ENCODE results near the gene SND1.

DNA sequence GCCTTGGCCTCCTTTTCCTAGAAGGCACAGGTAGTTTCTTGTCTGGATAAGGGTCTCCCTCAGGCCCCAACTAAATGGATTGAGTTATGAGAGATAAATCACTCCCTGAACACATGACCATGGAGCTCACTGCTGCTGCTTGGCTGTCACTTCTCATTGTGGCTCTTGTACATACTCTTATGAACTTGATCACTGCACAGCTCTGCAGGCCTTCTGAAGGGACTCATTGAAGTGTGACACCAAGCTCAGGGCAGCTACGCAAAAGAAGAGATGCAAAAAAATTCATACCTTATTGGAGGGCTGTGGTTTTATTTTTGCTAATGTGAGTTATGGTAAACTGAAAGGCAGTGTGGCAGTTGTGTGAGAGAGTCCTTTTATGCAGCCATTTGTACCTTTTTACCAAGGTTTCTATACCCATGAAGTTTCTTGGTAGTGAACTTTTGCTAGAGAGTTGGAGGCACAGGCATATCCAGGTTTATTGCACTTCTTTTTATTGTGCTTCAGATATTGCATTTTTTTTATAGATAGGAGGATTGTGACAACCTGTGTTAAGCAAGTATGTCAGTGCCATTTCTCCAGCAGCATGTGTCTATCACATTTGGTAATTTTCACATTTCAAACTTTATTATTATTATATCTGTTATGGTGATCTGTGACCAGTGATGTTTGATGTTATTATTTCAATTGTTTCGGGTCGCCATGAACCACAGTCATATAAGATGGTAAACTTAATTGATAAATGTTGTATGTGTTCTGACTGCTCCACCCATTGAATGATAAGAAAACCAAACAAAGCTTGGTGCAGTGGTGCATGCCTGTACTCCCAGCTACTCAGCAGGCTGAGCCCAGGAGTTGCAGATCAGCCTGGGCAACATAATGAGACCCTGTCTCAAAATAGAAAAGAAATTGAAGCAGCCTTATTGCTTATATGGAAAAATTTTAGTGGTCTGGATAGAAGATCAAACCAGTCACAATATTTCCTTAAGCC, 278.6 kb downstream of the SND1 start:
- TF ChIP-seq EZH2phosphoT487 (IDR thresholded peaks at IDR 0.05; ENCODE audit: borderline replicate concordance, low read length): no peak
- TF ChIP-seq, protein P1, sequence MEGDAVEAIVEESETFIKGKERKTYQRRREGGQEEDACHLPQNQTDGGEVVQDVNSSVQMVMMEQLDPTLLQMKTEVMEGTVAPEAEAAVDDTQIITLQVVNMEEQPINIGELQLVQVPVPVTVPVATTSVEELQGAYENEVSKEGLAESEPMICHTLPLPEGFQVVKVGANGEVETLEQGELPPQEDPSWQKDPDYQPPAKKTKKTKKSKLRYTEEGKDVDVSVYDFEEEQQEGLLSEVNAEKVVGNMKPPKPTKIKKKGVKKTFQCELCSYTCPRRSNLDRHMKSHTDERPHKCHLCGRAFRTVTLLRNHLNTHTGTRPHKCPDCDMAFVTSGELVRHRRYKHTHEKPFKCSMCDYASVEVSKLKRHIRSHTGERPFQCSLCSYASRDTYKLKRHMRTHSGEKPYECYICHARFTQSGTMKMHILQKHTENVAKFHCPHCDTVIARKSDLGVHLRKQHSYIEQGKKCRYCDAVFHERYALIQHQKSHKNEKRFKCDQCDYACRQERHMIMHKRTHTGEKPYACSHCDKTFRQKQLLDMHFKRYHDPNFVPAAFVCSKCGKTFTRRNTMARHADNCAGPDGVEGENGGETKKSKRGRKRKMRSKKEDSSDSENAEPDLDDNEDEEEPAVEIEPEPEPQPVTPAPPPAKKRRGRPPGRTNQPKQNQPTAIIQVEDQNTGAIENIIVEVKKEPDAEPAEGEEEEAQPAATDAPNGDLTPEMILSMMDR (IDR thresholded peaks at IDR 0.05; ENCODE audit: low read depth, low read length, poor library complexity, severe bottlenecking): no peak
